Activated CD4-positive, alpha-beta T cell treated with anti-CD3 and anti-CD28 coated beads, Interleukin-2, amount 50 U/mL, for 48 hours (primary cell): Measurements from ENCODE around the gene SFN.
"Not testable (repeated sequence)": the region's sequence is repeated elsewhere in the genome, so short reads cannot be mapped to it uniquely, and the experiment has no call there.

Source experiments
- DNase-seq, 2 experiments: peaks; one replicate each; pipeline ENCODE4 v3.0.0-alpha.2; 2020

SFN gene

GRCh38 chr1:26874896-26875295 lies 11.9 kb downstream of the SFN start:
- DNase-seq, result no peak

- no peak for DNase-seq
Measured at GRCh38 chr1:26877326-26877725, 14.4 kb downstream of the SFN start.

- DNase-seq, result no peak
Measured at GRCh38 chr1:26879793-26880192, 16.8 kb downstream of the SFN start.

GRCh38 chr1:26881611-26882010 lies 18.7 kb downstream of the SFN start:
- DNase-seq, result not testable (repeated sequence)

- DNase-seq, result no peak
Measured at GRCh38 chr1:26882696-26883463, 19.9 kb downstream of the SFN start.

GRCh38 chr1:26887125-26887524 lies 24.2 kb downstream of the SFN start:
- DNase-seq, result no peak

- no peak for DNase-seq
Measured at GRCh38 chr1:26888231-26888630, 25.3 kb downstream of the SFN start.

- DNase-seq, result peak; percentile 77 to 83
Measured at GRCh38 chr1:26889551-26890466, 26.9 kb downstream of the SFN start, which contains the start of gene GPN2. Gene GPN2 (minus strand): TSS chr1:26890283. CDS start chr1:26890096, 187 bp downstream.

- DNase-seq, result no peak
Measured at GRCh38 chr1:26890467-26890796, 27.5 kb downstream of the SFN start.

- no peak for DNase-seq
Measured at GRCh38 chr1:26894263-26894662, 31.3 kb downstream of the SFN start.

GRCh38 chr1:26897351-26897750 lies 34.4 kb downstream of the SFN start:
- no peak for DNase-seq

- peak; percentile 88 to 91 for DNase-seq
Measured at GRCh38 chr1:26900001-26900814, 37.3 kb downstream of the SFN start, which contains the start of gene GPATCH3. Gene GPATCH3 (minus strand): TSS chr1:26900467. CDS start chr1:26900442, 25 bp downstream.

- no peak for DNase-seq
Measured at GRCh38 chr1:26900815-26901511, 38.0 kb downstream of the SFN start.

- DNase-seq, result no peak
Measured at GRCh38 chr1:26907071-26907917, 44.3 kb downstream of the SFN start.

- no peak for DNase-seq
Measured at GRCh38 chr1:26909951-26910342, 47.0 kb downstream of the SFN start.

- DNase-seq, result no peak
Measured at GRCh38 chr1:26910343-26911160, 47.6 kb downstream of the SFN start.

- no peak for DNase-seq
Measured at GRCh38 chr1:26911399-26912146, 48.6 kb downstream of the SFN start.

GRCh38 chr1:26912147-26912490 lies 49.2 kb downstream of the SFN start:
- no peak for DNase-seq

- no peak for DNase-seq
Measured at GRCh38 chr1:26913389-26913753, 50.4 kb downstream of the SFN start.
